H1 (cell line): ENCODE measurements around the gene LCP1. TPM values are rescaled to one million over a fixed set of nuclear protein-coding genes. Genes with fewer than 3 reads are reported as not detected.

ENCODE experiments used
- BRCA1 ChIP-seq: IDR thresholded peaks from 2 replicates; pipeline ENCODE4 v1.6.1; 2012; ENCODE audit warnings: low read depth, low read length, improper control_type of control experiment
- HDAC2 ChIP-seq, 2 experiments: fragments of 300-600 bp in 1 of 2; sonication (generic) in 1 of 2; IDR thresholded peaks; 2 replicates each; pipeline ENCODE4 v1.6.1; 2011 to 2012; ENCODE audit warnings: low read depth in 2 of 2, low read length in 2 of 2, mild to moderate bottlenecking in 2 of 2, moderate library complexity in 2 of 2, borderline replicate concordance in 1 of 2, inconsistent platforms in 1 of 2
- KDM5A ChIP-seq: fragments of 200-600 bp; IDR thresholded peaks from 2 replicates; pipeline ENCODE4 v1.7.1; 2012; ENCODE audit warnings: mild to moderate bottlenecking, low read length, inconsistent platforms, mixed read lengths
- PHF8 ChIP-seq: fragments of 200-600 bp; sonication (generic); conservative IDR thresholded peaks from 2 replicates; pipeline ENCODE4 v1.7.1; 2012; ENCODE audit warnings: low read depth, mild to moderate bottlenecking, inconsistent platforms, low read length, moderate library complexity
- POLR2A ChIP-seq, 2 experiments: IDR thresholded peaks; 1 replicate in 1 of 2; 2 replicates in 1 of 2; pipeline ENCODE4 v1.6.1; 2011; ENCODE audit warnings: low read depth in 2 of 2, low read length in 2 of 2, mild to moderate bottlenecking in 2 of 2; ENCODE audit errors: control extremely low read depth in 1 of 2
- SIN3A ChIP-seq, 2 experiments: IDR thresholded peaks in 1 of 2; conservative IDR thresholded peaks in 1 of 2; 2 replicates each; pipeline ENCODE4 v1.6.1; 2011 to 2012; ENCODE audit warnings: low read length in 2 of 2, improper control_type of control experiment in 1 of 2, low read depth in 1 of 2, mild to moderate bottlenecking in 1 of 2
- ZNF274 ChIP-seq: IDR thresholded peaks from 2 replicates; pipeline ENCODE4 v1.7.0; 2012; ENCODE audit warnings: low read length, borderline replicate concordance; ENCODE audit errors: extremely low read depth
- polyA plus RNA-seq, 7 experiments: library from polyadenylated mRNA; depleted of rRNA in 3 of 7; stranded (reverse) in 5 of 7; unstranded in 2 of 7; fragments of >200 nt in 5 of 7; fragments of 200-250 nt in 2 of 7; gene quantifications; 1 replicate in 5 of 7; 2 replicates in 1 of 7; 4 replicates in 1 of 7; pipeline versions ENCODE4 v1.2.1 to v1.2.3, GENCODE V29; 2011 to 2013; ENCODE audit warnings: missing spikeins in 2 of 7, mixed read lengths in 2 of 7
- total RNA-seq: library from RNA; stranded (reverse); fragmentation: NEBNext Ultra II Directional; extraction: Animal tissue kit (Norgen Biotek cat#: 25700); gene quantifications from 2 replicates; pipeline ENCODE4 v1.2.1, GENCODE V29; 2021

LCP1 gene
- total and polyA plus RNA-seq, 2 of the 8 experiments (the other 6 are each of a cell fraction or from before 2014, with no cell fraction given) = 0.65 to 4.3 TPM

- TF ChIP-seq BRCA1 = no peak
- TF ChIP-seq SIN3A (conservative IDR thresholded peaks at IDR 0.05 in 1 of 2, IDR thresholded peaks at IDR 0.05 in 1 of 2; ENCODE audit: low read depth in 1 of 2, low read length in 2 of 2) = no peak
- no peak for TF ChIP-seq KDM5A
- no peak for TF ChIP-seq ZNF274
- TF ChIP-seq POLR2A (IDR thresholded peaks at IDR 0.05; ENCODE audit: control extremely low read depth in 1 of 2, low read depth in 2 of 2, low read length in 2 of 2) = no peak
- TF ChIP-seq PHF8 = no peak
- no peak for TF ChIP-seq HDAC2 (IDR thresholded peaks at IDR 0.05; ENCODE audit: borderline replicate concordance in 1 of 2, low read depth in 2 of 2, low read length in 2 of 2)
These were observed 13.2 kb downstream of the LCP1 start (continued) for GRCh38 chr13:46168783-46169182.
